Measurements from ENCODE around the gene HMCN1. TPM values are rescaled to one million over a fixed set of nuclear protein-coding genes. Genes with fewer than 3 reads are reported as not detected.
A peak's percentile ranks its signal among the peaks of the same experiment; 100 is the strongest.

HMCN1 gene
- polyA plus RNA-seq, 1 donor from 2014 or later = not detected

DNA sequence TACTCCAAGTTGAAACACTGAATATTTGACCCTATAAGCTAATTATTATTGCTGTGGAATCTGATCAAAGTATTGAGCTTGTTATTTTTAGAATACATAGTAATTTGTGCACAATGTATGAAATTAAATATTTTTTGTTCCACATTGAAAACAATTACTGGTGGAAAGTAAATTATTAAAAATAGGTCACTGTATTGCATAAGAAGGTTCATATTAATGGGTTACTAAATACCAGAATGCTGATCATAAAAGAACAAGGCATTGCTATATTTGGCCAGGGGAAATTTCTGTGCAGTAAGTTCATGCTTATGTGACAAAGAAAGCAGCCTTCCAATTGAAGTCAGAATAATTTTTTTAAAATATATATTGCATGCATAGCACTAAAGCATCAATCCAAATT lies 481.4 kb downstream of the HMCN1 start:
- no peaks in the 10 kb centered on the region for H3K27me3 Mint-ChIP-seq
- no peak overlapping the region for H3K27ac Mint-ChIP-seq
- no peak overlapping the region for H3K4me3 Mint-ChIP-seq
- H3K9me3 Mint-ChIP-seq = peaks cover 0 to under 1% (median 0%) of the 10 kb centered on the region in 3 donors
- H3K4me1 Mint-ChIP-seq = peaks cover 0 to 5% (median 4%) of the 10 kb centered on the region in 3 donors
- peaks cover under 1% of the 10 kb centered on the region for H3K36me3 Mint-ChIP-seq

- Mint-ChIP-seq H3K27me3 (no peaks in the 10 kb centered on the region), H3K9me3 (peaks cover 2 to 3% (median 2%) of the 10 kb centered on the region in 3 donors), H3K4me1 (peaks cover 0 to 5% (median 4%) of the 10 kb centered on the region in 3 donors)
Measured at GRCh38 chr1:186218654-186219352, 484.6 kb downstream of the HMCN1 start.

GRCh38 chr1:186220067-186220466 lies 485.9 kb downstream of the HMCN1 start:
- H3K27ac Mint-ChIP-seq = peak overlapping the region in 1 of 3 donors; percentile 18
- peak overlapping the region in 1 of 4 donors; percentile 1 for H3K4me3 Mint-ChIP-seq
- peaks cover 5% of the 10 kb centered on the region for H3K36me3 Mint-ChIP-seq
- peaks cover 0 to 5% (median 4%) of the 10 kb centered on the region in 3 donors for H3K4me1 Mint-ChIP-seq
- H3K27me3 Mint-ChIP-seq = no peaks in the 10 kb centered on the region
- peaks cover 2 to 3% (median 2%) of the 10 kb centered on the region in 3 donors for H3K9me3 Mint-ChIP-seq

More at GRCh38 chr1:186218654-186219352, 484.6 kb downstream of the HMCN1 start:
- H3K36me3 Mint-ChIP-seq = peaks cover 5% of the 10 kb centered on the region
- H3K27ac Mint-ChIP-seq = no peak overlapping the region
- no peak overlapping the region for H3K4me3 Mint-ChIP-seq

DNA sequence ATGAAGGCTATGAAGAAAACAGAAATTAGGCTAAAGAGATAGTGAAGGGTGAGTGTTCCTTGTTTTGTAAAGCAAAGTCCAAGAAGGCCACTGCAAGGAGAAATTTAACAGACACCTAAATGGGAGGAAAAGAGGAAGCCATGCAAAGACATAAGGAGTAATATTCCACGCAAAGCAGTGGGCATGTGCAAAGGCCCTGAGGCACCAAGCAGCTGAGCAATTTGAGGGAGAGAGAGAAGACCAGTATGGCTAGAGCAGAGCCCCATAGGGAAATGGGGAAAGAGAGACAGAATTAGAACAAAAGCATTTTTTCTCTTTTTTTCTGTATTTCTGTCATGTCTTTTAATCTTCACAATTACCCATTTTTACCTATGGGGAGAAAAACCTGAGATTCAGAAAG lies 486.7 kb downstream of the HMCN1 start:
- H3K9me3 Mint-ChIP-seq = peaks cover 2 to 3% (median 2%) of the 10 kb centered on the region in 3 donors
- no peak overlapping the region for H3K4me3 Mint-ChIP-seq
- no peak overlapping the region for H3K27ac Mint-ChIP-seq
- peaks cover 0 to 5% (median 4%) of the 10 kb centered on the region in 3 donors for H3K4me1 Mint-ChIP-seq
- H3K27me3 Mint-ChIP-seq = no peaks in the 10 kb centered on the region
- H3K36me3 Mint-ChIP-seq = peaks cover 5% of the 10 kb centered on the region

GRCh38 chr1:186225096-186225495 lies 490.9 kb downstream of the HMCN1 start:
- Mint-ChIP-seq H3K27ac (no peak overlapping the region), H3K4me1 (no peaks in the 10 kb centered on the region), H3K4me3 (no peak overlapping the region), H3K36me3 (peaks cover 5% of the 10 kb centered on the region), H3K9me3 (peaks cover 2 to 3% (median 2%) of the 10 kb centered on the region in 3 donors), H3K27me3 (no peaks in the 10 kb centered on the region)

DNA sequence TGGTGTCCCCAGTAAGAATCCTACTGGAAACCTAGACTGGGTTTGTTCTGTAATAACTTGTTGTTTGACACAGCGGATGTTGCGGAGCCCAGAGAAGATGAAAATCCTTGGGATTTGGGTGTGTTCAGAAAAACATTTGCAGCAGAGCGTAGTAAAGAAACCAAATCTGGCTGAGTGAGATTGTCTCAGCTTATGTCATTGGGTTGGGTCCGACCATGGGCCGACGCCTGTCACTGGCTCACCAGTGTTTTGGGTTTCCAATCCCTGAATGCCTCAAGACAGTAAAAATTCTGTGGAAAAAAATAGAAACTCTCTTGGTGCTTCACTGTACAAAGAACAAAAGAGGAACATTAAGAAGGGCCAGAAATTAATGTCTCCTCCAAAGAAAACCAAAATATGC lies 494.6 kb downstream of the HMCN1 start:
- Mint-ChIP-seq H3K27me3 (no peaks in the 10 kb centered on the region), H3K4me3 (no peak overlapping the region), H3K27ac (no peak overlapping the region), H3K36me3 (no peaks in the 10 kb centered on the region), H3K9me3 (peaks cover 0 to 3% (median 0%) of the 10 kb centered on the region in 3 donors), H3K4me1 (no peaks in the 10 kb centered on the region)

DNA sequence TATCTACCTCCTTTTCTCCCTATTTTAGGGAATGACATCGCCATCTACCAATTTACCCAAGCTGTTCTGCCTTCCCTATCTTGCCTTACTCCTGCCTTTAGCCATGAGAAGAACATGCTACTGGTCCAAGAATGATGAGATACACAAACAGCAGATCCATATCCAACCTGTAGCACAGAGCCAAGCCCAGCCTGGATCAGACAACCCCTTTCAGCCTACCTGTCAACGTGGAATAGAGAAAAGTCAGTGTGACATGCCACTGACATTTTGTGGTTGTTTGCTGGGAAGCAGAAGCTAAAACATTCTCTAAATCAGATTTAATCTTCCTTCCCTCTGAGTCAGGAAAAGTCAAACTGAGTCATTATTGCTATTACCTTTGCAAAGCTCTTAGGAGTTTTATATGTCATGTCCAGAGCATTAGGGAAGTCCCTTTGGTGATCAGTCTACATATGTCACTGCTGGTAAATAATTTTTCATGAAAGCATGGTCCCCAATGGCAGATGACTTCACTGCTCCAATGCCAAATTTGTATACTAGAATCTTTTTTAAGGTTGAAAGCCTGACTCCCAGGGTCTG lies 497.8 kb downstream of the HMCN1 start:
- Mint-ChIP-seq H3K4me1 (no peaks in the 10 kb centered on the region), H3K9me3 (peaks cover 0 to 3% (median 0%) of the 10 kb centered on the region in 3 donors), H3K27me3 (no peaks in the 10 kb centered on the region), H3K36me3 (no peaks in the 10 kb centered on the region), H3K4me3 (no peak overlapping the region), H3K27ac (no peak overlapping the region)

GRCh38 chr1:186234976-186235686 lies 500.9 kb downstream of the HMCN1 start:
- Mint-ChIP-seq H3K4me1 (peaks cover 0 to 2% (median 0%) of the 10 kb centered on the region in 3 donors), H3K36me3 (no peaks in the 10 kb centered on the region), H3K9me3 (peaks cover 0 to 3% (median 0%) of the 10 kb centered on the region in 3 donors), H3K4me3 (no peak overlapping the region), H3K27ac (no peak overlapping the region), H3K27me3 (no peaks in the 10 kb centered on the region)

DNA sequence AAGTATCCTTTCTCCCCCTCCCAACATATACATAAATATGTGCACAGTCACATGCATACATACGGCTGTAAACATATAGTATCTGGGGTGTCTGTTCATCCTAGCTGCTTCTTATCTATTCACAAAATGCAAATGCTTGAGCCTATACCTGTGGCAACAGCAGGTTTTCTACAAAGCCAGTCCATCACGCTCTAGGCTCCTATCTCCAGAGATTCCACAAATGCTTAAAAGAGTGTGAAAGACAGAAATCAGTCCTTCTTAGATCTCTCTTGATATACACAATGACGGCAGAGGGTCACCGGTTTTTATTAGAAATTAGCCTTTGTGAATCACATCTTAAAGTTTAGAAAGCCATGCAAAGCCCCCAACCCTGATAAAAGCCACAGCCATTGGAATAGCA lies 501.5 kb downstream of the HMCN1 start:
- H3K9me3 Mint-ChIP-seq = peaks cover 0 to 3% (median 0%) of the 10 kb centered on the region in 3 donors
- no peak overlapping the region for H3K4me3 Mint-ChIP-seq
- no peak overlapping the region for H3K27ac Mint-ChIP-seq
- H3K4me1 Mint-ChIP-seq = peaks cover 0 to 2% (median 0%) of the 10 kb centered on the region in 3 donors
- no peaks in the 10 kb centered on the region for H3K27me3 Mint-ChIP-seq
- no peaks in the 10 kb centered on the region for H3K36me3 Mint-ChIP-seq

DNA sequence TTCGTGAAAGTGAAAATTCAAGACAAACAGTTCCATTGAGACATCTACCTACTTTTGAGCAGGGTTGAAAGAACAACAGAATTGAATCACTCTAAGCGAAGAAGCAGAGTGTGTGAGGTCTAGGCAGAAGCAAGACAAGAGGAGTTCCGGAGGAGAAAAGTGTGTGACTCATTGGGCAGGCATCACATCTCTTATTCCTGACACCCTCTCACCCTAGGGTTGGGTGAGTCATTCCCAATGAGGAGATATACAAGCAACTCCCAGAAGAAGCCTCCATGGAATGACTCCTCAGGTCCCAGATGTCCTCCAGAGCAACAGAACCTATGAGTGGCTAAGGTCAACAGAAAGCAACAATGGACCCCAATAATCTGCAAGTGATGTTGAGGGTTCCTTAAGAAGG lies 502.7 kb downstream of the HMCN1 start:
- no peaks in the 10 kb centered on the region for H3K36me3 Mint-ChIP-seq
- no peak overlapping the region for H3K4me3 Mint-ChIP-seq
- H3K27me3 Mint-ChIP-seq = no peaks in the 10 kb centered on the region
- H3K4me1 Mint-ChIP-seq = peaks cover 0 to 2% (median 0%) of the 10 kb centered on the region in 3 donors
- no peak overlapping the region for H3K27ac Mint-ChIP-seq
- H3K9me3 Mint-ChIP-seq = peaks cover 0 to 3% (median 0%) of the 10 kb centered on the region in 3 donors

- peaks cover 0 to 2% (median 0%) of the 10 kb centered on the region in 3 donors for H3K4me1 Mint-ChIP-seq
- H3K27me3 Mint-ChIP-seq = no peaks in the 10 kb centered on the region
- H3K9me3 Mint-ChIP-seq = no peaks in the 10 kb centered on the region
- no peaks in the 10 kb centered on the region for H3K36me3 Mint-ChIP-seq
- H3K4me3 Mint-ChIP-seq = no peak overlapping the region
- H3K27ac Mint-ChIP-seq = no peak overlapping the region
Measured at GRCh38 chr1:186239171-186239570, 505.0 kb downstream of the HMCN1 start.

DNA sequence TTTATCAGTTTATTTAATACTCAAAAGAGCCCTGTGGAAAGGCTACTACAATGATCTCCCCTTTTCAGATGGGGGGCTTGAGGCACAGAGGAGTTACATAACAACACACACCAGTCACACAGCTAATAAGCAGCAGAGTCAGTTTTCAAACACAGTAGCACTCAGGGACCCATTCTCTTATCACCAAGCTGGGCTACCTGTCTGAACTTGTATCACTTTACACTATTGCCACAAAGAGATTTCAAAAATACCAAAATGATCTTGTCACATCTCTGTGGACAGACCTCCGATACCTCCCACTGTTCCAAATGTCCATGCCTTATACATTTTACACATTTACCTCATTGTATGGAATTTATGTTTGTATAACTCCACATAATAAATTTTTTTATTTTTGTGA lies 506.2 kb downstream of the HMCN1 start:
- Mint-ChIP-seq H3K9me3 (no peaks in the 10 kb centered on the region), H3K27me3 (peaks cover 4% of the 10 kb centered on the region), H3K4me3 (no peak overlapping the region)

More for the DNA sequence above, 506.2 kb downstream of the HMCN1 start:
- Mint-ChIP-seq H3K4me1 (peaks cover 0 to 2% (median 0%) of the 10 kb centered on the region in 3 donors), H3K36me3 (no peaks in the 10 kb centered on the region), H3K27ac (no peak overlapping the region)
